GM12872 (cell line): Measurements from ENCODE around the gene ADIG.

Experiments
- CTCF ChIP-seq: IDR thresholded peaks from 3 replicates; pipeline ENCODE4 v1.5.1; 2011; ENCODE audit warnings: low read depth, mild to moderate bottlenecking, low read length, moderate library complexity; ENCODE audit not compliant: insufficient read depth

ADIG gene

GRCh38 chr20:38547288-38548085 is 33.5 kb upstream of the ADIG start:
- TF ChIP-seq CTCF = no peak

DNA sequence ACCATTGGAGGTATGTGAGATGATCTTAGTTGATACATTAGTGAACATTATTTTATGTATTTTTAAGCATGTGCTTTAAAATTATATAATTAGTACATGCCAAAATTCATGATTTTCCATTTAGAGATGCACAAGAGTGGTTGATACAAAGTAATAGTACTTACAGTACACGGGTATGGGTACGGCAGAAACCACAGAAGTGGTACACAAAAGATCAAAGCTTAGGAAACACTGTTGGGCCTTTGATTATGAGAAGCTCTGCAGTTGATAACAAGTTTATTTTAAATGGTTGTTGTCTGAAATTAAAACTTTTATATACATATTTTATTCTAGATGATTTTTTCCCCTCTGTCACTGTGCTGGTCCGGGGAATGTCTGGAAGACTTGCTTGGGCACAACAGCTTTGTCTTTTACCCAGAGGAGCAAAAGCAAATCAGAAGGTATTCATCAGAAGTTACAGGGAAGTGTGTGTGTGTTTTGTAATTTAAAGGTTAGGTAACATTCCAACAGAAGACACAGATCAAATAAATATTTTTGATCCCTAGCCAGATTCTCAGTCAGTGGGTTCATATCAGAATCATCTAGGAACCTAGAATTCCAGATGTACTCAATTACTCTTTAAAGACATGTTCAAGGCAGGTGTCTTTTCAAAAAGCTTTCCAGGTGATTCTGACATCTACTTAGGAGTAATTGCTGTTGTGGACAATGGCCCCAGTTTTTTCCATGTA is 32.5 kb upstream of the ADIG start:
- TF ChIP-seq CTCF = no peak

- peak; percentile 31; the same call in 2 of the 3 replicates for TF ChIP-seq CTCF
Observed at GRCh38 chr20:38550274-38550673, 30.7 kb upstream of the ADIG start.

DNA sequence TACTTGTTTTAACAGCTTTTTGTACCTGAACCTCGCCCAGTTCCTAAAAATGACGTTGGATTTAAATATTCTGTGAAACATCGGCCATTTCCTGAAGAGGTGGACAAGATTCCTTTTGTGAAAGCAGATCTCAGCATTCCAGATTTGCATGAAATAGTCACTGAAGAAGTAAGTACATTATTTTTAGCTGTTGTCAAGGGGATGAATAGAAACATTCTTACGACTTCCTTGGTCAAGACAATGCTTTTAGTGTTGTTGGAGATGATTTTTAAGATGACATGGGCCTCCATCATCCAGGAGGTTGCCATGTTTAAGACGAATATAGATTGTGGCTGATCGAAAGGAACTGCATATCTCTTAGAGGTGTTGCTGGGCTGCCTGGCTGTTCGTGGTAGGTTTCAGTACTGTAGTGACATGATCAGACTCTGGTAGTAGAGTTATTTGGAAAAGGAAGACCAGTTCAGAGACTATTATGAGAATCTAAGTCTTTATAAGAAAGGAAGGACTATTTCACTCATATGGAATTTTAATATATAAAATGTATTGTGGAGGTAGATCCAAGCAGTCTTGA is 29.9 kb upstream of the ADIG start:
- TF ChIP-seq CTCF = no peak

GRCh38 chr20:38554986-38555385 is 26.0 kb upstream of the ADIG start:
- no peak for TF ChIP-seq CTCF

- no peak for TF ChIP-seq CTCF
Observed at GRCh38 chr20:38555395-38555794, 25.6 kb upstream of the ADIG start.

DNA sequence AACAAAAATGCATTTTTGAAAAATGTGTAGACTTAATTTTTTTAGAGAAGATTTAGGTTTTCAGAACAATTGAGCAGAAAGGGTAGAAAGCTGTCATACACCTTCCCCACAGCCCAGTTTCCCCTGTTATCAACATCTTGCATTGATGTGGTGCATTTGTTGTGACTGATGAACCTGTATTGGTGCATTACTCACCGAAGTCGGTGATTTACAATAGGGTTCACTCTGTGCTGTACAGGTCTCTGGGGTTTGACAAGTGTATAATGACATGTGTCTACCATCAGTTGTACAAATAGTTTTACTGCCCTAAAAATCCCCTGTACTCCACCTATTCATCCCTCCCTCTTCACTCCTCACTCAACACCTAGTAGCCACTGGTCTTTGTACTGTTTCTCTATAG is 23.8 kb upstream of the ADIG start:
- no peak for TF ChIP-seq CTCF
